HCT116 (cell line): ENCODE measurements around the gene CTTN. TPM values are rescaled to one million over a fixed set of nuclear protein-coding genes. Genes with fewer than 3 reads are reported as not detected.

Experiments
- ATAC-seq: fragments of 200-7000 bp; cut with Tn5 transposase; 2 replicates; pipeline ENCODE4 v1.9.1; 2020; ENCODE audit warnings: mild to moderate bottlenecking, moderate library complexity
- BruUV-seq: library from RNA; stranded (reverse); fragments of 400-500 nt; replicated peaks from 2 replicates; lab custom pipeline; 2021; lab: Mats Ljungman, UMichigan
- CTCF ChIA-PET: fragments of 300-600 bp; sonication (Branson Sonifier 250); formaldehyde crosslinking; loops from one replicate; lab custom pipeline; 2021; ENCODE audit warnings: antibody characterized with exemption; lab: Charles Lee
- POLR2A ChIA-PET: fragments of 300-600, 350-600 bp; sonication (Branson Sonifier 250); formaldehyde crosslinking; loops from one replicate; lab custom pipeline; 2021; ENCODE audit warnings: antibody characterized with exemption; lab: Charles Lee
- RAD21 ChIA-PET, 2 experiments: fragments of 300-600 bp; sonication (Branson Sonifier 250); formaldehyde crosslinking; loops; one replicate each; lab custom pipeline; 2023; ENCODE audit warnings: low total read pairs in 2 of 2; ENCODE audit not compliant: uncharacterized antibody in 2 of 2, unreplicated experiment in 2 of 2, low non-redundant PET in 1 of 2; lab: Charles Lee
- DNase-seq: peaks from one replicate; pipeline ENCODE4 v3.0.0-alpha.2; 2010; ENCODE audit warnings: low read depth, low spot score
- H2AFZ ChIP-seq: fragments of 200-600 bp; shearing (Covaris generic), sonication (generic); 2 replicates; pipeline ENCODE4 v1.6.1; 2017; ENCODE audit warnings: low read depth, mixed run types, mixed read lengths, antibody characterized with exemption, low read length; ENCODE audit not compliant: poor library complexity, severe bottlenecking
- H3K27ac ChIP-seq: 2 replicates; pipeline ENCODE4 v1.5.1; 2012; ENCODE audit warnings: low read depth, low read length
- H3K27me3 ChIP-seq: fragments of 200-600 bp; sonication (generic); 2 replicates; pipeline ENCODE4 v1.6.1; 2016; ENCODE audit warnings: mixed run types, low read length, mixed read lengths; ENCODE audit not compliant: insufficient read depth
- H3K36me3 ChIP-seq, 2 experiments: fragments of 200-500 bp in 1 of 2; fragments of 200-600 bp in 1 of 2; sonication (Bioruptor generic) in 1 of 2; sonication (generic) in 1 of 2; 2 replicates each; pipeline versions ENCODE4 v1.5.1 to v1.6.1; 2014 to 2016; ENCODE audit warnings: low read length in 2 of 2, inconsistent platforms in 1 of 2, mixed read lengths in 1 of 2, mixed run types in 1 of 2; ENCODE audit not compliant: insufficient read depth in 2 of 2, control insufficient read depth in 1 of 2
- H3K4me1 ChIP-seq, 2 experiments: fragments of 200-600 bp in 1 of 2; sonication (generic) in 1 of 2; 2 replicates each; pipeline versions ENCODE4 v1.5.1 to v1.6.1; 2012 to 2017; ENCODE audit warnings: low read length in 2 of 2, inconsistent platforms in 1 of 2, mild to moderate bottlenecking in 1 of 2, mixed read lengths in 1 of 2, mixed run types in 1 of 2, moderate library complexity in 1 of 2; ENCODE audit not compliant: insufficient read depth in 2 of 2, control insufficient read depth in 1 of 2
- H3K4me2 ChIP-seq: fragments of 200-600 bp; sonication (generic); 2 replicates; pipeline ENCODE4 v1.6.1; 2017; ENCODE audit warnings: mixed run types, low read length, mixed read lengths
- H3K4me3 ChIP-seq, 2 experiments: fragments of 200-600 bp in 1 of 2; sonication (generic) in 1 of 2; replicated peaks in 1 of 2; 2 replicates each; pipeline ENCODE4 v1.5.1; 2011 to 2016; ENCODE audit warnings: low read length in 2 of 2, control low read depth in 1 of 2, low read depth in 1 of 2, mild to moderate bottlenecking in 1 of 2, mixed read lengths in 1 of 2, mixed run types in 1 of 2
- H3K79me2 ChIP-seq: fragments of 200-600 bp; sonication (generic); 2 replicates; pipeline ENCODE4 v1.6.1; 2017; ENCODE audit warnings: mild to moderate bottlenecking, mixed run types, low read length, moderate library complexity, mixed read lengths; ENCODE audit not compliant: insufficient read depth
- H3K9ac ChIP-seq: fragments of 200-600 bp; sonication (generic); 2 replicates; pipeline ENCODE4 v1.6.1; 2016; ENCODE audit warnings: low read length, mixed read lengths
- H3K9me2 ChIP-seq: fragments of 200-600 bp; sonication (generic), shearing (Covaris generic); 2 replicates; pipeline ENCODE4 v1.6.1; 2017; ENCODE audit warnings: mixed run types, mild to moderate bottlenecking, moderate library complexity; ENCODE audit not compliant: insufficient read depth
- H3K9me3 ChIP-seq, 2 experiments: fragments of 200-500 bp in 1 of 2; fragments of 200-600 bp in 1 of 2; sonication (Bioruptor generic) in 1 of 2; sonication (generic) in 1 of 2; 2 replicates each; pipeline ENCODE4 v1.6.1; 2014 to 2017; ENCODE audit warnings: low read length in 2 of 2, mixed read lengths in 2 of 2, inconsistent platforms in 1 of 2, low read depth in 1 of 2, mild to moderate bottlenecking in 1 of 2, mixed run types in 1 of 2, moderate library complexity in 1 of 2; ENCODE audit not compliant: control insufficient read depth in 1 of 2, insufficient read depth in 1 of 2
- H4K20me1 ChIP-seq: fragments of 200-600 bp; sonication (generic), shearing (Covaris generic); 2 replicates; pipeline ENCODE4 v1.6.1; 2017; ENCODE audit warnings: mixed run types, mild to moderate bottlenecking, moderate library complexity; ENCODE audit not compliant: insufficient read depth
- CBX3 ChIP-seq: IDR thresholded peaks from 2 replicates; pipeline ENCODE4 v1.6.1; 2012; ENCODE audit warnings: low read depth
- EGR1 ChIP-seq: IDR thresholded peaks from 2 replicates; pipeline ENCODE4 v1.6.1; 2012; ENCODE audit warnings: low read depth
- EZH2phosphoT487 ChIP-seq: fragments of 200-600 bp; IDR thresholded peaks from 2 replicates; pipeline ENCODE4 v1.6.1; 2018; ENCODE audit warnings: antibody characterized with exemption, borderline replicate concordance
- FOSL1 ChIP-seq: IDR thresholded peaks from 2 replicates; pipeline ENCODE4 v1.6.1; 2012; ENCODE audit warnings: low read depth
- SIN3A ChIP-seq: IDR thresholded peaks from 2 replicates; pipeline ENCODE4 v1.6.1; 2012; ENCODE audit warnings: low read depth
- SP1 ChIP-seq: IDR thresholded peaks from 2 replicates; pipeline ENCODE4 v1.6.1; 2012; ENCODE audit warnings: low read depth
- TCF7L2 ChIP-seq: IDR thresholded peaks from 2 replicates; pipeline ENCODE4 v1.7.0; 2011; ENCODE audit warnings: borderline replicate concordance, inconsistent platforms; ENCODE audit not compliant: insufficient read depth, insufficient read length; ENCODE audit errors: extremely low read depth
- YY1 ChIP-seq: IDR thresholded peaks from 2 replicates; pipeline ENCODE4 v1.6.1; 2011; ENCODE audit warnings: low read length, low read depth, moderate library complexity, mild to moderate bottlenecking; ENCODE audit not compliant: insufficient replicate concordance; ENCODE audit errors: extremely low read depth
- intact Hi-C: fragments of 100-400 bp; cut with micrococcal nuclease; formaldehyde crosslinking; loops from 2 replicates; pipeline ENCODE4 v1.10.0; 2022
- total RNA-seq: library from RNA; stranded (reverse); gene quantifications from one replicate; pipeline ENCODE4 v1.2.1, GENCODE V29; 2021; ENCODE audit not compliant: unreplicated experiment
- TF ChIP-seq, protein P1 (sequence below), 3 experiments: fragments of 200-600 bp in 1 of 3; sonication (generic) in 1 of 3; IDR thresholded peaks in 2 of 3; conservative IDR thresholded peaks in 1 of 3; 2 replicates each; pipeline ENCODE4 v1.5.1; 2012 to 2017; ENCODE audit warnings: low read depth in 2 of 3, low read length in 2 of 3, antibody characterized with exemption in 1 of 3, borderline replicate concordance in 1 of 3, control low read depth in 1 of 3, mild to moderate bottlenecking in 1 of 3, mixed read lengths in 1 of 3, mixed run types in 1 of 3, moderate library complexity in 1 of 3; ENCODE audit not compliant: insufficient read depth in 1 of 3
- TF ChIP-seq, protein P2 (sequence below): IDR thresholded peaks from 2 replicates; pipeline ENCODE4 v1.6.1; 2012

Gene CTTN
- total RNA-seq, 1 experiment from 2014 or later: 249 TPM

DNA sequence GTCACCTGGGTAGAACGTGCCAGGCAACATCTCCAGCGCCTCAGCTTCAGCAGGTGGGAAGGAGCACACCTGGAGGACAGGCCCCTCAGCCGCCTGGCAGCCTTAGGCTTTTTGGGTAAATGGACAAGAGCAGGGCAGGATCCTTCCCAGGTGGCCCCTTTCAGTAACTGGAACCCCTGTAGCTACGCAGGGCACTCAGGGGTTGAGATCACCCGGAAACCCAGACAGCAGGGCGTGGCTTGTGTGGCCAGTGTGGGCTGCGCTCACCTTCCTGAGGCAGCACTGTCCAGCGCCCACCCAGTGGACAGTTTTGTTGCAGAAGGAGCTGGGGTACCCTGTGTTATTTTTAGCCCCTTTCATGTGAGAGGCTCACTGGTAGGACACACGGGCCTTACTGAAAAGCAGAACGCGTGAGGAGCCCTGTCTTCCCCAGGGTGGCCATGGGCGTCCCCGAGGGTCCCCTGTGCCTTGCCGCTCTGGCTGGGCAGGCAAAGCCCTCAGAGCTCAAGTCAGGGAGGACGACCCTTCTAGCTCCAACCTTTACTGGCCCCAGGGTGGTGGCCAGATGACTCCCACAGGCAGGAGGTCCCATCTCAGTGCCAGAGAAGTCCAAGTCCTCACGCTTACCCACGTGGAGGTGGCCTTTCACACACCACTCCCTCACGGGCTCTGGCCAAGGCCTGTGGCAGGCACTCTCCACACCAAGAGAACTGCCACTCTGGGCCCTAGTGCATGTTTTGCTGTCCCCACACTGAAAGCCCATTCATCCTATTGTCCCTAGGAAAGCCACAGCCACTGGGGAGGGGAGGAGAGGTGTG, 75.8 kb downstream of the CTTN start:
- Histone ChIP-seq H4K20me1 (no peaks in the 10 kb centered on the region), H3K4me1 (no peaks in the 10 kb centered on the region), H3K27ac (no peak overlapping the region), H3K4me2 (no peak overlapping the region), H3K9me3 (no peaks in the 10 kb centered on the region), H3K9me2 (no peaks in the 10 kb centered on the region), H2AFZ (no peak overlapping the region), H3K79me2 (no peaks in the 10 kb centered on the region), H3K9ac (no peak overlapping the region), H3K36me3 (no peaks in the 10 kb centered on the region), H3K4me3 (no peak overlapping the region), H3K27me3 (no peaks in the 10 kb centered on the region)
- no peak for TF ChIP-seq EZH2phosphoT487
- TF ChIP-seq, protein P1, sequence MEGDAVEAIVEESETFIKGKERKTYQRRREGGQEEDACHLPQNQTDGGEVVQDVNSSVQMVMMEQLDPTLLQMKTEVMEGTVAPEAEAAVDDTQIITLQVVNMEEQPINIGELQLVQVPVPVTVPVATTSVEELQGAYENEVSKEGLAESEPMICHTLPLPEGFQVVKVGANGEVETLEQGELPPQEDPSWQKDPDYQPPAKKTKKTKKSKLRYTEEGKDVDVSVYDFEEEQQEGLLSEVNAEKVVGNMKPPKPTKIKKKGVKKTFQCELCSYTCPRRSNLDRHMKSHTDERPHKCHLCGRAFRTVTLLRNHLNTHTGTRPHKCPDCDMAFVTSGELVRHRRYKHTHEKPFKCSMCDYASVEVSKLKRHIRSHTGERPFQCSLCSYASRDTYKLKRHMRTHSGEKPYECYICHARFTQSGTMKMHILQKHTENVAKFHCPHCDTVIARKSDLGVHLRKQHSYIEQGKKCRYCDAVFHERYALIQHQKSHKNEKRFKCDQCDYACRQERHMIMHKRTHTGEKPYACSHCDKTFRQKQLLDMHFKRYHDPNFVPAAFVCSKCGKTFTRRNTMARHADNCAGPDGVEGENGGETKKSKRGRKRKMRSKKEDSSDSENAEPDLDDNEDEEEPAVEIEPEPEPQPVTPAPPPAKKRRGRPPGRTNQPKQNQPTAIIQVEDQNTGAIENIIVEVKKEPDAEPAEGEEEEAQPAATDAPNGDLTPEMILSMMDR (IDR thresholded peaks at IDR 0.05 in 2 of 3, conservative IDR thresholded peaks at IDR 0.05 in 1 of 3; ENCODE audit: borderline replicate concordance in 1 of 3, insufficient read depth in 1 of 3, low read depth in 2 of 3, low read length in 2 of 3): no peak
- TF ChIP-seq, protein P2, sequence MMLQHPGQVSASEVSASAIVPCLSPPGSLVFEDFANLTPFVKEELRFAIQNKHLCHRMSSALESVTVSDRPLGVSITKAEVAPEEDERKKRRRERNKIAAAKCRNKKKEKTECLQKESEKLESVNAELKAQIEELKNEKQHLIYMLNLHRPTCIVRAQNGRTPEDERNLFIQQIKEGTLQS: no peak
- TF ChIP-seq EGR1: no peak
- CTCF ChIA-PET: no interaction called here
- BruUV-seq: no TSS peak
- ATAC-seq (no peak), DNase-seq (no peak)
- intact Hi-C loops: no loop called here
- RAD21 ChIA-PET: no interaction called here
- POLR2A ChIA-PET: no interaction called here

DNA sequence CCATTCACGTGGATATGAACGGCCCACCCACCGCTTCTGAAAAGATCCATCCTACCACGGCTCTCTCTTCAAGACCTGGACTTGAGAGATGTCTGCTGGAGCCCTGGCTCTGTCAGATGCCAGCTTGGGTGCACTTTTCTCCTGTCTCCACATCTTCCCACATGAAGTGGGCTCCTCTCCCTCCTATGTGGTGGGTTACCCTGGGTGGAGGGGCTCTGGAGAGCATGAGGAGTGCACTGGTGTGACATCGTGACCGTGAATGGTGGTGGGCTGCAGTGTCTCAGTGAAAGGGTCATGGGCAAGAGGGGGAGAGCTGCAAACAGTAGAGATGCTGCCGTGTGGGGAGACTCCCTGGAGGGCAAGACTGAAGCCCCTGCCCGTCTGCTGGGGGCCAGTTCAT, 76.4 kb downstream of the CTTN start:
- Histone ChIP-seq H3K4me2 (no peak overlapping the region), H3K4me3 (no peak overlapping the region)
- no peak for TF ChIP-seq SIN3A
- no peak for TF ChIP-seq YY1
- TF ChIP-seq SP1: no peak
- TF ChIP-seq, protein P2: no peak
- TF ChIP-seq FOSL1: no peak
- no peak for TF ChIP-seq TCF7L2
- TF ChIP-seq, protein P1 (IDR thresholded peaks at IDR 0.05 in 2 of 3, conservative IDR thresholded peaks at IDR 0.05 in 1 of 3; ENCODE audit: borderline replicate concordance in 1 of 3, insufficient read depth in 1 of 3, low read depth in 2 of 3, low read length in 2 of 3): no peak
- TF ChIP-seq CBX3: no peak
- TF ChIP-seq EGR1: no peak
- TF ChIP-seq, all 23 proteins: peak for 0
- Histone ChIP-seq H3K4me1 (no peaks in the 10 kb centered on the region), H3K9ac (no peak overlapping the region), H3K27me3 (no peaks in the 10 kb centered on the region), H3K9me3 (no peaks in the 10 kb centered on the region), H3K36me3 (no peaks in the 10 kb centered on the region), H4K20me1 (no peaks in the 10 kb centered on the region), H2AFZ (no peak overlapping the region), H3K9me2 (no peaks in the 10 kb centered on the region), H3K27ac (no peak overlapping the region), H3K79me2 (no peaks in the 10 kb centered on the region)
- ChIA-PET CTCF (no interaction called here), RAD21 (no interaction called here), POLR2A (no interaction called here)
- ATAC-seq (no peak), DNase-seq (no peak)
- no TSS peak for BruUV-seq
- intact Hi-C loops: no loop called here
